ENCODE measurements around the gene PGM2.

Gene PGM2

GRCh38 chr4:37873386-37873785 is 46.9 kb downstream of the PGM2 start:
- Histone ChIP-seq H3K4me3 (ENCODE audit: low read length) (no peak overlapping the region), H3K27ac (ENCODE audit: low read depth, low read length) (peak overlapping the region; percentile 86), H3K27me3 (ENCODE audit: control insufficient read depth, insufficient read depth, low read length) (no peaks in the 10 kb centered on the region), H3K9ac (ENCODE audit: low read length) (no peak overlapping the region), H3K36me3 (ENCODE audit: control insufficient read depth, insufficient read depth, low read length) (no peaks in the 10 kb centered on the region), H3K4me1 (ENCODE audit: control insufficient read depth, insufficient read depth, low read length) (peaks cover 23% of the 10 kb centered on the region)

GRCh38 chr4:37876156-37876555 is 49.7 kb downstream of the PGM2 start:
- Histone ChIP-seq H3K9ac (ENCODE audit: low read length) (no peak overlapping the region), H3K4me1 (ENCODE audit: control insufficient read depth, insufficient read depth, low read length) (peaks cover 23% of the 10 kb centered on the region), H3K36me3 (ENCODE audit: control insufficient read depth, insufficient read depth, low read length) (no peaks in the 10 kb centered on the region), H3K27ac (ENCODE audit: low read depth, low read length) (peak overlapping the region; percentile 88), H3K27me3 (ENCODE audit: control insufficient read depth, insufficient read depth, low read length) (no peaks in the 10 kb centered on the region), H3K4me3 (ENCODE audit: low read length) (no peak overlapping the region)

GRCh38 chr4:37879365-37879764 is 52.9 kb downstream of the PGM2 start:
- Histone ChIP-seq H3K27ac (ENCODE audit: low read depth, low read length) (no peak overlapping the region), H3K27me3 (ENCODE audit: control insufficient read depth, insufficient read depth, low read length) (no peaks in the 10 kb centered on the region), H3K9ac (ENCODE audit: low read length) (no peak overlapping the region), H3K4me1 (ENCODE audit: control insufficient read depth, insufficient read depth, low read length) (peaks cover 22% of the 10 kb centered on the region), H3K4me3 (ENCODE audit: low read length) (no peak overlapping the region), H3K36me3 (ENCODE audit: control insufficient read depth, insufficient read depth, low read length) (no peaks in the 10 kb centered on the region)

GRCh38 chr4:37881811-37882210 is 55.3 kb downstream of the PGM2 start:
- Histone ChIP-seq H3K4me3 (ENCODE audit: low read length) (no peak overlapping the region), H3K36me3 (ENCODE audit: control insufficient read depth, insufficient read depth, low read length) (no peaks in the 10 kb centered on the region), H3K27me3 (ENCODE audit: control insufficient read depth, insufficient read depth, low read length) (no peaks in the 10 kb centered on the region), H3K9ac (ENCODE audit: low read length) (no peak overlapping the region), H3K4me1 (ENCODE audit: control insufficient read depth, insufficient read depth, low read length) (peaks cover 19% of the 10 kb centered on the region), H3K27ac (ENCODE audit: low read depth, low read length) (no peak overlapping the region)

- Histone ChIP-seq H3K27ac (ENCODE audit: low read depth, low read length) (peak overlapping the region; percentile 10), H3K4me3 (ENCODE audit: low read length) (no peak overlapping the region), H3K36me3 (ENCODE audit: control insufficient read depth, insufficient read depth, low read length) (no peaks in the 10 kb centered on the region), H3K9ac (ENCODE audit: low read length) (no peak overlapping the region), H3K4me1 (ENCODE audit: control insufficient read depth, insufficient read depth, low read length) (peaks cover 19% of the 10 kb centered on the region), H3K27me3 (ENCODE audit: control insufficient read depth, insufficient read depth, low read length) (no peaks in the 10 kb centered on the region)
These were observed 56.3 kb downstream of the PGM2 start for GRCh38 chr4:37882665-37883296.

- no peaks in the 10 kb centered on the region for H3K27me3 ChIP-seq (ENCODE audit: control insufficient read depth, insufficient read depth, low read length)
- H3K4me1 ChIP-seq (ENCODE audit: control insufficient read depth, insufficient read depth, low read length) = peaks cover 25% of the 10 kb centered on the region
- H3K27ac ChIP-seq (ENCODE audit: low read depth, low read length) = peak overlapping the region; percentile 88
- H3K9ac ChIP-seq (ENCODE audit: low read length) = no peak overlapping the region
- H3K36me3 ChIP-seq (ENCODE audit: control insufficient read depth, insufficient read depth, low read length) = no peaks in the 10 kb centered on the region
- H3K4me3 ChIP-seq (ENCODE audit: low read length) = no peak overlapping the region
These were observed 58.5 kb downstream of the PGM2 start for GRCh38 chr4:37884855-37885487.

- Histone ChIP-seq H3K4me1 (ENCODE audit: control insufficient read depth, insufficient read depth, low read length) (peaks cover 25% of the 10 kb centered on the region), H3K36me3 (ENCODE audit: control insufficient read depth, insufficient read depth, low read length) (no peaks in the 10 kb centered on the region), H3K27me3 (ENCODE audit: control insufficient read depth, insufficient read depth, low read length) (no peaks in the 10 kb centered on the region), H3K9ac (ENCODE audit: low read length) (no peak overlapping the region), H3K4me3 (ENCODE audit: low read length) (no peak overlapping the region), H3K27ac (ENCODE audit: low read depth, low read length) (peak overlapping the region; percentile 98)
These were observed 59.0 kb downstream of the PGM2 start for GRCh38 chr4:37885496-37885895.

GRCh38 chr4:37889849-37890800 is 63.6 kb downstream of the PGM2 start:
- Histone ChIP-seq H3K36me3 (ENCODE audit: control insufficient read depth, insufficient read depth, low read length) (no peaks in the 10 kb centered on the region), H3K27me3 (ENCODE audit: control insufficient read depth, insufficient read depth, low read length) (no peaks in the 10 kb centered on the region), H3K9ac (ENCODE audit: low read length) (peak overlapping the region; percentile 2), H3K27ac (ENCODE audit: low read depth, low read length) (peak overlapping the region; percentile 98), H3K4me3 (ENCODE audit: low read length) (peak overlapping the region; percentile 79), H3K4me1 (ENCODE audit: control insufficient read depth, insufficient read depth, low read length) (peaks cover 17% of the 10 kb centered on the region)

GRCh38 chr4:37890801-37891259 is 64.3 kb downstream of the PGM2 start, which contains the start of gene TBC1D1:
Gene TBC1D1, plus strand, starts transcription at chr4:37891084. Its CDS starts 11,012 bp downstream, at chr4:37902096.
- peak within 1 kb of the TSS; percentile 54 for H3K9ac ChIP-seq (ENCODE audit: low read length)
- H3K27ac ChIP-seq (ENCODE audit: low read depth, low read length) = peak within 1 kb of the TSS; percentile 98
- H3K4me1 ChIP-seq (ENCODE audit: control insufficient read depth, insufficient read depth, low read length) = peaks cover 15% of the 10 kb centered on the region
- H3K36me3 ChIP-seq (ENCODE audit: control insufficient read depth, insufficient read depth, low read length) = no peaks in the 10 kb centered on the region
- H3K4me3 ChIP-seq (ENCODE audit: low read length) = peak within 1 kb of the TSS; percentile 79
- H3K27me3 ChIP-seq (ENCODE audit: control insufficient read depth, insufficient read depth, low read length) = no peaks in the 10 kb centered on the region

- peak overlapping the region; percentile 98 for H3K27ac ChIP-seq (ENCODE audit: low read depth, low read length)
- peak overlapping the region; percentile 54 for H3K9ac ChIP-seq (ENCODE audit: low read length)
- H3K4me3 ChIP-seq (ENCODE audit: low read length) = peak overlapping the region; percentile 79
These were observed 65.0 kb downstream of the PGM2 start for GRCh38 chr4:37891260-37892159.

GRCh38 chr4:37892641-37893040 is 66.2 kb downstream of the PGM2 start:
- Histone ChIP-seq H3K36me3 (ENCODE audit: control insufficient read depth, insufficient read depth, low read length) (no peaks in the 10 kb centered on the region), H3K4me3 (ENCODE audit: low read length) (peak overlapping the region; percentile 17), H3K9ac (ENCODE audit: low read length) (no peak overlapping the region), H3K27ac (ENCODE audit: low read depth, low read length) (peak overlapping the region; percentile 47), H3K4me1 (ENCODE audit: control insufficient read depth, insufficient read depth, low read length) (peaks cover 10% of the 10 kb centered on the region), H3K27me3 (ENCODE audit: control insufficient read depth, insufficient read depth, low read length) (no peaks in the 10 kb centered on the region)

More at GRCh38 chr4:37891260-37892159, 65.0 kb downstream of the PGM2 start:
- no peaks in the 10 kb centered on the region for H3K36me3 ChIP-seq (ENCODE audit: control insufficient read depth, insufficient read depth, low read length)
- H3K27me3 ChIP-seq (ENCODE audit: control insufficient read depth, insufficient read depth, low read length) = no peaks in the 10 kb centered on the region
- peaks cover 13% of the 10 kb centered on the region for H3K4me1 ChIP-seq (ENCODE audit: control insufficient read depth, insufficient read depth, low read length)
